B cell (primary cell): ENCODE results near the gene FKBP15.

Source experiments
- CTCF ChIP-seq: fragments of 200-600 bp; IDR thresholded peaks from one replicate; pipeline ENCODE4 v1.8.0; 2022; ENCODE audit warnings: antibody characterized with exemption, mild to moderate bottlenecking
- EZH2 ChIP-seq: IDR thresholded peaks from 2 replicates; pipeline ENCODE4 v1.6.1; 2012; ENCODE audit warnings: borderline replicate concordance, low read depth, mild to moderate bottlenecking, moderate library complexity, low read length; ENCODE audit not compliant: insufficient read depth, poor library complexity, severe bottlenecking

DNA sequence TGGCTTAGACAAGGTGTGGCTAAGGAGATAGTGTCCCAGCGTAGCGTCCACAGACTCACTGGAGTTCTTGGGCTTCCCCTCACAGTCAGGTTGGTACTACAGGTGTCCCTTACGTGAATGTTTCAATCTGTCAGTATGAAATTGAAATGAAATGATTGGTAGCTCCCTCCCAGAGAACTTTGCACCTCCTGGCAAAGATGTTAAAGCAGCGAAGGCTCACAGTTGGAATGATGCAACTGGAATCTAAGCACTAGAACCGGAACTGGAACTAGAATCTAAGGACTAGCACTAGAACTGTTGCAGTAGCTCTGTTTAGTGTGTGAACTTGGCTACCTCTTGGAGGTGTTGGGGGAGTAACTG is 1.4 kb upstream of the FKBP15 start:
- TF ChIP-seq CTCF = no peak
- no peak for TF ChIP-seq EZH2
